DMS114 treated with DMSO at 0.1 percent for 48 hours (cell line): ENCODE data around the gene ITGA6.
A peak's percentile ranks its signal among the peaks of the same experiment; 100 is the strongest.

Experiments
- DNase-seq: peaks from one replicate; lab custom pipeline; 2025; ENCODE audit not compliant: unreplicated experiment; lab: John Stamatoyannopoulos, UW

The ITGA6 gene

DNA sequence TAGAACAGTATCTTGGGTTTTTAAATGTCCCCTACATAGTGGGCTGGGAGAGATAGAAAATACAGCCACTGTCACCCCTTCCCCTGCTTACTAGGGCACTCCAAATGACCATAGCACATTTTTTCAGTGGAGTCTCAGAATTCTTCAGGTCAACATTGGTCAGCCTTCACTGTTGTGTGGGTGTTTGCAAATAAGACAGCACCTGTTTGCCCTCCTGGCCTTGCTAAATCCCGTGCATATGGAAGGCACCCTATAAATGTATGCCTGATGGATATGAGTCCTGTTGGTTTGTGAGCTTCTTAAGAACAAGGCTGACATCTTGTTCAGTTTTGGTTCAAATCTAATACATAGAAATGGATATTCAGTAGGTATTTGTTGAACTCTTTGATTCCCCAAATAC is 12.5 kb downstream of the ITGA6 start:
- no peak for DNase-seq

DNA sequence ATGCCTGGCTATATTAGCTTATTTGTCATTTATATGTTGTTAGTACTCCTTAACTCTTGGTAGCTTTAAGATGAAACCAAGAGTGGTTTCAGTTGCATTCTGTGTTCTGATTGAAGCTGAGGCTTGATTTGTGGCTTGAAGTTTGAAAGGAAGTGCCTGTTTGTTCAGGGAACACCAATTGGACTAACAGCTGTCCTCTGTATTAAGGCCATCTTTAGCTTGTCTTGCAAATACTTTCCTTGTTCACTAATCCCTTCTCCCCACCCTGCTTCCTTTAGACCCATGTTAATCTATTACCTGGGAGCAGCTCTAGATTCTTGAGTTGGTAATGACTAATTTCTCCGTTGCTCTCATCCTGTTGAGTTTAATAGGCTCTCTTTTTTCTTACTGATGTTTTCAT is 13.4 kb downstream of the ITGA6 start:
- DNase-seq: no peak

DNA sequence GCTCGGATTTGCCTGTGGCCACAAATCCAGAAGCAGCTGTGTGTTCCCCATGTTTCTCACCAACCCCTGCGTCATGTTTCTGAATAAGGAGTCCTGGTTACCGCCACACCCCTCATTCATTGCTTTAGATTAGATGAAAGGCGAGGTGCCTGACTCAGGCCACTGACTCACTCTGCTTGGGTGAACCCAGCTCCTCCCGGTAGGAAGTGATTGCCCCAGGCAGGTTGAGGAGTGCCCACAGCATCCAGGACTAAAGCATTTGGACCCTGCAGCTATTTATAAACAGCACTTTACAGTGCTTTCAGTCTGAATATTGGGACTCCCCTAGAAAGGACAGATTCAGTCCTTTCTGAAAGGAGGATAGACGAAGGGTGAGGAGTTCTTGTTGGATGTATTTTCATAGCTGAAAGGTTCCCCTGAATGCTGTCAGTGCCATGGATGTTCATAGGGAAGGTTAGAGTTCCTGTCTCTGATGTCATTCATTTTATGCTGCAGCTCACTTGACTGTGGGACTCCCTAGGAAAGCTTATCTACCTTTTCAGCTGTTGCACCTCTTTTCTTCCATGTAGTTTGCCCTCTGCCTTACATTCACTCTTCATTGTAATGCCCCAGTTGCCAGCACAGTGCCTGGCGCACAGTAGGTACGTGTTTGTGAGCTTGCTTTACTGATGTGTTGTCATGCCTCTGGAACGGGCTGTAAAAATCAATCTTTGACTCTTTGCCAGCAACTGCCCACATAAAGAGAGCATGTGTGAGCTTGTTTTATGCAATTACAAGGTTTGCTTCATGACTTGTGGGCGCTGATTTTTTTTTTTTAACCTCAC is 14.9 kb downstream of the ITGA6 start:
- DNase-seq: no peak

DNA sequence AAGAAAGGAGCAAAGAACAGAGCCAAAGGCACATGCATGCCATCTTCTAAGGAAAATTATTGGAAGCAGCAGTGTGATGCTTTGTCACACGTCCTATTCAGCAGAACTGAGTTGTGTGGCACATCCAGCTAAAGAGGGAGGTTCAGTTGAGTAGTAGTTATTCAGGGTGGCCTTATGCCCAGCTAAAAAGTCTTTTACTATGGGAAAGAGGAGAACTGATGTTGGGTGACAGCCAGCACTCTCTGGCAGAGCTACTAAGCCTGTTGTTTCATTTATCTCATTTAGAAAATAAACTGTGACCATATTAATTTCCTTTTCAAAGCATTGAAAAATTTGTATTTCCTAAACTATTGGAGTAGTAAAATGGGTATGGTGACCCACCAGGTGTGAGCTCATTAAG is 18.5 kb downstream of the ITGA6 start:
- DNase-seq: no peak

DNA sequence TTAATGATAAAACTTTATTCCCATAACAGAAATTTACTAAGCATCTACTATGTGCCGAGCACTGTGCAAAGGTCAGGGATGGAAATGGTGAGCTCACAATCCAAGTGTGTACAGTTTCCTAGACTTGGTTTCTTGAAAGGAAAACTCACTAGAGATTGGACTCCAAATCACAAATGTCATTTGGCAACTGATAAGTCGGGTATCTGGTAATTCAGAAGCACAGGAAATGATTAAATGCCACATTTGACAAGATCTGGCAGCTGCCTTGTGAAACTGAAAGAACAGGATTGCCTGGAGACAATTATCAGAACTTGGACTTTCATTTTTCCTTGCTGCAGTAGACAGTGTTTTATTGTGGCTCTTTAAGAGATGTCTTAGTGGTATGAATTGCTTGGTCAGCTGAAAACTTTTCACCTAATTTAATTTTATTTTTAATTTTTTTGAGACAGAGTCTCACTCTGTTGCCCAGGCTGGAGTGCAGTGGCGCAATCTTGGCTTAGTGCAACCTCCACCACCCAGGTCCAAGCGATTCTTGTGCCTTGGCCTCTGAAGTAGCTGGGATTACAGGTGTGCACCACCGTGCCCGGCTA is 19.2 kb downstream of the ITGA6 start:
- no peak for DNase-seq

DNA sequence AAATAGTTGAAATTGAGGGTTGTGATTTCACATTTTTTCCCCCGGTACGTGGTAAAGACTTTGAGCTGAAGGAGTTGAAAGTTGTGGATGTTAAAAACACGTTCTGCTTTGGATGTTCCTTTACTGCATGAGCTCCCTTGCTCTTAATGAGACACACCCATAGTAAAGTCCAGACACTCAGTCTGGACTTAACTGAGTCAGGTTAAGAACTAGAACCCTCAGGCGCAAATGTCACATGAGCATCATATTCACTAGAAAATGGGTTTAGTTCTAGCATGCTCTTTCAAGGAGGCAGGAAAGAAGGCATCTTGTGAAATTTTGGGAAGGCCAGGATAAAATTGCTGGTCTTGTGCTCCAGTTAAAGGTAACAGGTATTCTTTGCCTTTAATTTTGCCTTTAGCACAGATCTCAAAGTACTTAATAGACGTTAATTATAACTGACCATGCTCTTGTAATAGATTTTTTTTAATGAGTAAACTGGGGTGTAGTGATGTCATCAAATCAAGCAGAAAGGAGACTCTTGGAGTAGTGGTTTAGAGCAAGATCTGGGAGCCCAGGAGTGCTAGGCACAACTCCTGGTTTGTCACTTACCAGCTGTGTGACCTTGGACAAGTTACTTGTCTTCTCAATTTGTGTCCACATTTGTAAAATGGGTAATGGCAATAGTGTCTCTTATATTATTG is 20.6 kb downstream of the ITGA6 start:
- DNase-seq: no peak

DNA sequence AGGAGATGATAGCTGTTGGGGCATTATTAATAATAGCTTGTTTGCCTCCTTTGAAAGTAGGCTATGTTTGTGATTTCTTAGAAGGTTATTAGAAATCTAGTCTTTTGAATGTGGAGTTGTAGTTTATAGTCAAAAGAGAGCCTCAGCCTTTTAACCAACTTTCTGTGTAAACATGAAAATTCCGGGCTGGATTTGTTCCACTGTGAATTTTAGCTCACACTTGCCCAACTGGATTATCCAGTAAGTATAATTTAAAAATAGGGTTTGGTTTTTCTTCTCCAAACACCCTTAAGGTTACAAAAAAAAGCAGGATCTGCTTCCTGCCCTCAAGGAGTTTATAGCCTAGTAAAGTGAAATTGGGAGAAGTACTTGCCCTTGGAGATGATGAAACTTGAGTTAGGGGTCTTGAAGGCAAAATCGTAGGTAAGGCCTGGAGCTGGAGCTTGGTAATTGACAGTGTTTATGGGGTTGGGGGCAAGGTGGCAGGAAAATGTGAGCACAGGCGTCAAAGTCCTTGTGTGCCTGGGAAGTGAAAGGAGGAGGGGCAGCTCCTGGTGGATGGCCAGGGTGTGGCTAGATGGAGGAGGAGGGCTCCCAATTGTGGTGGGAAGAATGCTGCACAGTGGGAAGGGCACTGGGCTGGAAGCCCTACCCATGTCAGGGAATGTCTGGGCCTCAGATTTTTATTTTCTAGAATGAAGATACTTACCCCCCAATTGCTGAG is 21.3 kb downstream of the ITGA6 start:
- DNase-seq: no peak

- no peak for DNase-seq
Measured at GRCh38 chr2:172449911-172450550, 22.6 kb downstream of the ITGA6 start.

GRCh38 chr2:172451923-172452322 is 24.5 kb downstream of the ITGA6 start:
- DNase-seq: no peak

DNA sequence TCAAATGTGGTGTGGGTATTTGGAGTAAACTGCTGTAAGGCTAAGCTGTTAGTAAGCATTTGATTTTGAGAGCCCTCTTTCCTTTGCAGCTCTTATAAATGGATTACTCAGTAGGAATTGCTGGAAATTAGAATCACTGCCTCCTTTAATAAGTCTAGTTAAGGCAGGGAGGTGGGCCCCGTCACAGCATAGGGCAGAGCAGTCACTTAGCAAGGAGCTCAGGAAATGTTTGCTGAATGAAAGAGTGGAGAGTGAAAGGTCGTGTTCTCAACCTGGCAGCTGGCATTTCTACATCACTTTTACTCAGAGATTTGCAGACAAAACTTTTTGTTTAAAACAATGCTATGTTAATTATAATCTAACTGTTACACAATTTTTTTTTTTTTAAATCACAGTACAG is 25.5 kb downstream of the ITGA6 start:
- no peak for DNase-seq

GRCh38 chr2:172454404-172455120 is 27.2 kb downstream of the ITGA6 start:
- no peak for DNase-seq

DNA sequence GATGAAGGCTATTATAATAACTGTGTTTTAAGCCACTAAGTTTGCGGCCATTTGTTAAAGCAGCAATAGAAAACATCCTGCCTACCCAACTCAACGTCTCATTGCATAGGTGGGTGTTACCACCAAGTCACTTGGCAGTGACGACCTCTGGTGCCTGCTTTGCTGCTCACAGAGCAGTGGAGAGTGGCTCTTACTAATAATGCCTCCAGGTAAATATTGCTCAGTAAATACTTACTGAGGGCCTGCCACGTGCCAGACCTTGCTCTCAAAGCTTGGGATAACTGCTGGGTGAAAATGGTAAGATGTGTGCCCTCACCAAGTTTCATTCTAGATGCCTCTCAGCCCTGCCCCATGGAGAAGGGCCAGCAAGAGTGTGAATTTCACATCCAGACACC is 27.7 kb downstream of the ITGA6 start:
- DNase-seq: no peak

GRCh38 chr2:172456002-172456401 is 28.6 kb downstream of the ITGA6 start:
- no peak for DNase-seq

GRCh38 chr2:172457536-172457935 is 30.1 kb downstream of the ITGA6 start:
- DNase-seq: no peak

GRCh38 chr2:172458561-172459124 is 31.3 kb downstream of the ITGA6 start:
- DNase-seq: no peak

GRCh38 chr2:172460780-172461201 is 33.4 kb downstream of the ITGA6 start:
- DNase-seq: no peak

DNA sequence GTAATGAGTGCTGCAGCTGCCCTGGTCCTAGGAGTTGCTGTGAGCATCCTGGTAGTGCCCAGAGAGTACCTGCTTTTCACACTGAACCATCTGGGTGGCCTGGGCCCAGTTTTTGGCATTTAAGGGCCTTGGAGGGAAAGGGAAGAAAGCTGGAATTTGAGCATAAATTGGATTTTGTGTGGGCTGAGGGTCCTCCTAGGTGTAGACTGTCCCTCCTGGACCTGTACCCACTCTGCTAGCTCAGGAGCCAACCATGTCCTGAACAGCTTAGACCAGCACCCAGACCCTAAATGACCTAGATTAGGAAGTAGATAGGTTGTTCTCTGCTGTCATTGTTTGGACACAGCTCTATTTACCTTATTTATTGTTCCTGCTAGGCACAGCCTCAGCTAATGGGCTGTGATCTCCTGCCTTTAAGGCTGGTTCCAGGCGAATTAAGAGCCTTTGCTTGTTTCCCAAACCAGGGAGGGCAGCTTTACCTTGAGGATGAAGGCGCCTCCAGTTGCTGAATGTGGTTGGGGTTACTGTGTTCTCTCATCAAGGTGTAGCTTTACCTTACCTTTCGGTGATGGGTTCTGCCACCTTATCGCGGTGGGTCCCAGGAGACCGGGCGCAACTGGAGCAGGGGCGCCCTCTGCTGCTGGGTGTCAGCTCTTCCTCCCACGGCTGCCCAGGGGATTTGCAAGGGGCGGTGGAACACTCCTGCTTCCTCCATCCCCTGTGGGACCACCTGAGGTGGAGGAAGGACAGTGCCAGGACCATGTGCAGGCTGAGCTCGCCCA is 34.4 kb downstream of the ITGA6 start:
- DNase-seq: peak; percentile 6

- no peak for DNase-seq
Measured at GRCh38 chr2:172462373-172462848, 35.0 kb downstream of the ITGA6 start.

DNA sequence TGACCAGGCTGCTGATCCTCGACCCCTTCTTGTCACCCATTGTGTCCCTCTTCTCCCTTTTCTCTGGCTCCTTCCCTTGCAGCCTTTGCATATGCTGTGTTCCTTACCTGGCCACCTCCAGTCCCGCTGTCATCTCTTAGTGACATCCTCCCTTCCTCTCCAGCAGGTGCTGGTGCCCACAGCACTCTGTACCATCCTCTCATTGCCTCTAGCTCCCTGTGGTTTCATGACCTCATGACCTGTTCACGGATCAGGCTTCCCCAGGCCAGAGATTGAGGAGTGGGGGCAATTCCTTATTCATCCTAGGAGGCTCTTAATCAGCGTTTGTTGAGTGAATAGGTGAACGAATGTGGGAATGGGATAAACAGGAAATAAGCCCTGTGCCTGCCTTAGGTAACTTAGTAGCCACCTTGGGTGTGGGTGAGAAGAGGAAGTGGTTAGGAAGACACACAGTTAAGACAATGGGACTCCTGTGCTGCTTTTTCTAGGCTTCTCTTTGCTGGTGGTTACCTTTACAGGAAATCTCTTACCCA is 35.5 kb downstream of the ITGA6 start:
- no peak for DNase-seq
